GM10248 (cell line): ENCODE data around the gene PLCB1.

ENCODE experiments used
- CTCF ChIA-PET: fragments of 300-600 bp; sonication (Branson Sonifier 250); formaldehyde crosslinking; extraction: SDS; loops from one replicate; lab custom pipeline; 2021; ENCODE audit warnings: antibody characterized with exemption; lab: Yijun Ruan, JAX
- POLR2A ChIA-PET: fragments of 350-650 bp; sonication (Branson Sonifier 250); formaldehyde crosslinking; extraction: SDS; loops from one replicate; lab custom pipeline; 2020; ENCODE audit warnings: antibody characterized with exemption; lab: Yijun Ruan, JAX
- DNase-seq: peaks from one replicate; pipeline ENCODE4 v3.0.0; 2012; ENCODE audit errors: extremely low spot score
- CTCF ChIP-seq: IDR thresholded peaks from 2 replicates; pipeline ENCODE4 v1.5.1; 2012; ENCODE audit warnings: mild to moderate bottlenecking, low read depth; ENCODE audit errors: extremely low read depth, missing control alignments, control extremely low read depth

Gene PLCB1

GRCh38 chr20:8215361-8215781 is 83.3 kb downstream of the PLCB1 start:
- DNase-seq = no peak
- ChIA-PET POLR2A (no interaction called here), CTCF (interaction anchor here (1.1 to 2.0 kb wide), 2 partner anchors 17 to 25 kb away, joined by 3 to 6 read pairs; no protein-coding TSS in a partner anchor)
- TF ChIP-seq CTCF = no peak

- ChIA-PET CTCF (interaction anchor here (1.1 to 2.0 kb wide), 4 partner anchors 11 to 172 kb away, joined by 3 to 6 read pairs (median 4); no protein-coding TSS in a partner anchor), POLR2A (no interaction called here)
- DNase-seq = no peak
- TF ChIP-seq CTCF = no peak
Measured at GRCh38 chr20:8216375-8217200, 84.5 kb downstream of the PLCB1 start.

GRCh38 chr20:8218861-8219260 is 86.8 kb downstream of the PLCB1 start:
- ChIA-PET POLR2A (no interaction called here), CTCF (interaction anchor here (0.9 to 1.6 kb wide), 3 partner anchors 13 to 33 kb away, joined by 3 to 4 read pairs (median 3); no protein-coding TSS in a partner anchor)
- no peak for DNase-seq
- TF ChIP-seq CTCF = no peak

DNA sequence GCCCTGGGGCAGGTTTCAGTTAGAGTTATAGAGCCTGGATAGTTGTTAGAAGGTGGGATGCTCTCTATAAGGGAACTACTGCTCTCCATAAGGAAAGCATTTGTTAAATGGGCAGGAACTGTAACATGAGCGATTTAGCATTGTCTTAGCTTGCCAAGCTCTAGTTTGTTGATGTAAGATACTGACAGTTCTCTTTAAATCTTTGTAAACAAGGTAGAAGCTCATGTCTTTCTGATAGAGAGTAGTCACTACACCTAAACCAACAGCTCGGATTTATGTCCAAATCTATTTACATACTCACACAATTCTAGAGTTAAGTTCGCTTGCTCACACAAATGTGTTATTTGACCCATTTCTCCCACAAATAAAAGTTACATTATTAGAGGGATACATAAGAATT is 87.3 kb downstream of the PLCB1 start:
- ChIA-PET POLR2A (no interaction called here), CTCF (interaction anchor here (1.4 to 1.6 kb wide), 2 partner anchors 28 to 33 kb away, joined by 3 read pairs; no protein-coding TSS in a partner anchor)
- TF ChIP-seq CTCF = no peak
- DNase-seq = no peak

GRCh38 chr20:8220716-8221115 is 88.7 kb downstream of the PLCB1 start:
- ChIA-PET POLR2A (no interaction called here), CTCF (interaction anchor here (1.2 to 1.5 kb wide), 2 partner anchors 58 to 177 kb away, joined by 4 read pairs; no protein-coding TSS in a partner anchor)
- DNase-seq = no peak
- no peak for TF ChIP-seq CTCF

DNA sequence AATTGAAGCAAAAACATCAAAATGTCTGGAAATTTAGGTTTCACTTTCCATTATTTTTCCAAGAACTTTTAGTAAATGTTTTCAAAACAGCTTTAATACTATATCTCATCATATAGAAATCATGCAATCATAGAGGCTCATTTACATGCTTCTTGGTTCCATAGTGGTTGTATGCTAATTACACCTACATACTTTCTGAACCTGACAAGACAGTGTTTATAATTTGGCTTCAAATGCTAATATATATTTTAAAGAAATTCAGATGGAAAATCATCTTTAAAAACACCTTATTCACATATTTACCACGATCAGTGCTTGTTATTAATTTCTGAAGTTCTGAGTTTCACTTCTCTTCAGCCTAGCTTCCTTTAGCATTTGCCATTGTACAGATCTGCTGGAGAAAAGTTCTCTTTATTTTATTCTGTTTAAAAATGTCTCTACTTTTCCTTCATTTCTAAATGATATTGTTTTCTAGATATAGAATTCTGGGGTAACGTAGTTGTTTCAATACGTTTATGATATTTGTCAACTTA is 89.9 kb downstream of the PLCB1 start:
- POLR2A ChIA-PET = no interaction called here
- CTCF ChIA-PET = interaction anchor here (1.0 to 1.5 kb wide), 3 partner anchors 11 to 60 kb away, joined by 3 to 4 read pairs (median 3); no protein-coding TSS in a partner anchor

More for the DNA sequence above, 89.9 kb downstream of the PLCB1 start:
- DNase-seq = peak; percentile 8
- no peak for TF ChIP-seq CTCF
